GM19043 (cell line): ENCODE data around the gene ZSWIM9.
"Not testable (repeated sequence)": the region's sequence is repeated elsewhere in the genome, so short reads cannot be mapped to it uniquely, and the experiment has no call there.

Source experiments
- ATAC-seq: cut with Tn5 transposase; IDR thresholded peaks from one replicate; pipeline ENCODE4 v1.9.1; 2021; ENCODE audit warnings: low read depth; ENCODE audit not compliant: unreplicated experiment

ZSWIM9 gene

GRCh38 chr19:48210005-48210404 is 39.5 kb downstream of the ZSWIM9 start:
- no peak for ATAC-seq

- no peak for ATAC-seq
Observed at GRCh38 chr19:48213959-48214358, 43.5 kb downstream of the ZSWIM9 start.

- ATAC-seq = no peak
Observed at GRCh38 chr19:48216933-48217332, 46.5 kb downstream of the ZSWIM9 start.

GRCh38 chr19:48218997-48219396 is 48.5 kb downstream of the ZSWIM9 start:
- no peak for ATAC-seq

GRCh38 chr19:48220784-48221183 is 50.3 kb downstream of the ZSWIM9 start:
- ATAC-seq = not testable (repeated sequence)

- ATAC-seq = no peak
Observed at GRCh38 chr19:48221628-48222027, 51.1 kb downstream of the ZSWIM9 start.

GRCh38 chr19:48230555-48231129 is 60.2 kb downstream of the ZSWIM9 start:
- no peak for ATAC-seq

- no peak for ATAC-seq
Observed at GRCh38 chr19:48237057-48237456, 66.6 kb downstream of the ZSWIM9 start.

GRCh38 chr19:48239120-48239519 is 68.6 kb downstream of the ZSWIM9 start:
- no peak for ATAC-seq

- no peak for ATAC-seq
Observed at GRCh38 chr19:48239582-48240141, 69.2 kb downstream of the ZSWIM9 start.

- ATAC-seq = not testable (repeated sequence)
Observed at GRCh38 chr19:48241771-48242170, 71.3 kb downstream of the ZSWIM9 start.

- no peak for ATAC-seq
Observed at GRCh38 chr19:48244281-48244680, 73.8 kb downstream of the ZSWIM9 start.

GRCh38 chr19:48246101-48246500 is 75.6 kb downstream of the ZSWIM9 start:
- no peak for ATAC-seq

- ATAC-seq = no peak
Observed at GRCh38 chr19:48247212-48247611, 76.7 kb downstream of the ZSWIM9 start.
